DMS114 treated with DMSO at 0.1 percent for 48 hours (cell line): Measurements from ENCODE around the gene CLIP3.
"Not testable (repeated sequence)": the region's sequence is repeated elsewhere in the genome, so short reads cannot be mapped to it uniquely, and the experiment has no call there.

Experiments used
- DNase-seq: peaks from one replicate; lab custom pipeline; 2025; ENCODE audit not compliant: unreplicated experiment; lab: John Stamatoyannopoulos, UW

CLIP3 gene

GRCh38 chr19:36032251-36033104 is at the start of gene CLIP3:
TSS of gene CLIP3 (minus strand) at chr19:36032873. CDS start at chr19:36032357, 516 bp downstream.
- DNase-seq = peak; percentile 59

- no peak for DNase-seq
These were observed 49.2 kb upstream of the CLIP3 start for GRCh38 chr19:36081894-36082293.

- DNase-seq = no peak
These were observed 48.7 kb upstream of the CLIP3 start for GRCh38 chr19:36081385-36081784.

GRCh38 chr19:36079389-36079945 is 46.8 kb upstream of the CLIP3 start:
- no peak for DNase-seq

GRCh38 chr19:36073121-36073876 is 40.6 kb upstream of the CLIP3 start:
- DNase-seq = no peak

- DNase-seq = no peak
These were observed 39.4 kb upstream of the CLIP3 start for GRCh38 chr19:36072081-36072480.

- DNase-seq = not testable (repeated sequence)
These were observed 36.3 kb upstream of the CLIP3 start for GRCh38 chr19:36068810-36069499.

- DNase-seq = no peak
These were observed 35.0 kb upstream of the CLIP3 start for GRCh38 chr19:36067681-36068080.

GRCh38 chr19:36064826-36065225 is 32.2 kb upstream of the CLIP3 start:
- no peak for DNase-seq

- DNase-seq = no peak
These were observed 28.7 kb upstream of the CLIP3 start for GRCh38 chr19:36061367-36061766.

- peak; percentile 19 for DNase-seq
These were observed 27.8 kb upstream of the CLIP3 start for GRCh38 chr19:36060430-36060829.

GRCh38 chr19:36059180-36059910 is 26.7 kb upstream of the CLIP3 start:
- no peak for DNase-seq

- DNase-seq = no peak
These were observed 26.0 kb upstream of the CLIP3 start for GRCh38 chr19:36058481-36059179.

GRCh38 chr19:36054733-36055686 is 22.3 kb upstream of the CLIP3 start, which contains the start of gene WDR62:
TSS of gene WDR62 (plus strand) at chr19:36054897. CDS start at chr19:36054972, 75 bp downstream.
- peak; percentile 95 for DNase-seq

- DNase-seq = peak; percentile 99
These were observed 21.6 kb upstream of the CLIP3 start, which contains the start of gene THAP8 for GRCh38 chr19:36054119-36054732. TSS of gene THAP8 (minus strand) at chr19:36054285. CDS start at chr19:36054217, 68 bp downstream.

GRCh38 chr19:36051637-36052036 is 19.0 kb upstream of the CLIP3 start:
- no peak for DNase-seq

GRCh38 chr19:36051236-36051635 is 18.6 kb upstream of the CLIP3 start:
- no peak for DNase-seq

- DNase-seq = no peak
These were observed 16.5 kb upstream of the CLIP3 start for GRCh38 chr19:36049080-36049698.
